ENCODE measurements around the gene SEMA4D.

Gene SEMA4D

GRCh38 chr9:89425921-89426383 lies 72.0 kb downstream of the SEMA4D start:
- no peak for DNase-seq (ENCODE audit: low read depth)
- no peak overlapping the region for H3K4me3 ChIP-seq (ENCODE audit: control insufficient read depth, low read depth, low read length)
- TF ChIP-seq CTCF (conservative IDR thresholded peaks at IDR 0.05; ENCODE audit: control insufficient read depth, insufficient read depth, low read depth, low read length) = no peak

GRCh38 chr9:89425024-89425805 lies 72.7 kb downstream of the SEMA4D start:
- no peak overlapping the region for H3K4me3 ChIP-seq (ENCODE audit: control insufficient read depth, low read depth, low read length)
- peak; percentile 34 for DNase-seq (ENCODE audit: low read depth)
- TF ChIP-seq CTCF (conservative IDR thresholded peaks at IDR 0.05; ENCODE audit: control insufficient read depth, insufficient read depth, low read depth, low read length) = no peak

GRCh38 chr9:89422151-89422975 lies 75.5 kb downstream of the SEMA4D start:
- no peak overlapping the region for H3K4me3 ChIP-seq (ENCODE audit: control insufficient read depth, low read depth, low read length)
- no peak for TF ChIP-seq CTCF (conservative IDR thresholded peaks at IDR 0.05; ENCODE audit: control insufficient read depth, insufficient read depth, low read depth, low read length)
- DNase-seq (ENCODE audit: low read depth) = peak; percentile 33

- H3K4me3 ChIP-seq (ENCODE audit: control insufficient read depth, low read depth, low read length) = no peak overlapping the region
- DNase-seq (ENCODE audit: low read depth) = peak; percentile 15
- no peak for TF ChIP-seq CTCF (conservative IDR thresholded peaks at IDR 0.05; ENCODE audit: control insufficient read depth, insufficient read depth, low read depth, low read length)
Measured at GRCh38 chr9:89421595-89421994, 76.3 kb downstream of the SEMA4D start.

GRCh38 chr9:89420397-89421178 lies 77.3 kb downstream of the SEMA4D start:
- no peak for TF ChIP-seq CTCF (conservative IDR thresholded peaks at IDR 0.05; ENCODE audit: control insufficient read depth, insufficient read depth, low read depth, low read length)
- DNase-seq (ENCODE audit: low read depth) = no peak
- no peak overlapping the region for H3K4me3 ChIP-seq (ENCODE audit: control insufficient read depth, low read depth, low read length)

- DNase-seq (ENCODE audit: low read depth) = no peak
- no peak for TF ChIP-seq CTCF (conservative IDR thresholded peaks at IDR 0.05; ENCODE audit: control insufficient read depth, insufficient read depth, low read depth, low read length)
- H3K4me3 ChIP-seq (ENCODE audit: control insufficient read depth, low read depth, low read length) = no peak overlapping the region
Measured at GRCh38 chr9:89419978-89420394, 77.9 kb downstream of the SEMA4D start.

All from fibroblast of mammary gland (primary cell).